Neural cell (in vitro differentiated cells): ENCODE data around the gene PLA2G2D.

Experiments
- EZH2 ChIP-seq: fragments of 200-600, 300-800 bp; shearing (Covaris generic), sonication (generic); IDR thresholded peaks from 2 replicates; pipeline ENCODE4 v1.6.1; 2014; ENCODE audit warnings: antibody characterized with exemption, low read length, borderline replicate concordance, mild to moderate bottlenecking; ENCODE audit not compliant: insufficient read depth, poor library complexity, severe bottlenecking
- POLR2AphosphoS5 ChIP-seq: IDR thresholded peaks from 2 replicates; pipeline ENCODE4 v1.6.1; 2012
- TF ChIP-seq, protein P1 (sequence below): fragments of 450-650 bp; IDR thresholded peaks from 2 replicates; pipeline ENCODE4 v1.5.1; 2014; ENCODE audit warnings: antibody characterized with exemption, mild to moderate bottlenecking, moderate library complexity; ENCODE audit not compliant: poor library complexity, severe bottlenecking
- TF ChIP-seq, protein P2 (sequence below): IDR thresholded peaks from 2 replicates; pipeline ENCODE4 v1.6.1; 2012; ENCODE audit warnings: borderline replicate concordance

DNA sequence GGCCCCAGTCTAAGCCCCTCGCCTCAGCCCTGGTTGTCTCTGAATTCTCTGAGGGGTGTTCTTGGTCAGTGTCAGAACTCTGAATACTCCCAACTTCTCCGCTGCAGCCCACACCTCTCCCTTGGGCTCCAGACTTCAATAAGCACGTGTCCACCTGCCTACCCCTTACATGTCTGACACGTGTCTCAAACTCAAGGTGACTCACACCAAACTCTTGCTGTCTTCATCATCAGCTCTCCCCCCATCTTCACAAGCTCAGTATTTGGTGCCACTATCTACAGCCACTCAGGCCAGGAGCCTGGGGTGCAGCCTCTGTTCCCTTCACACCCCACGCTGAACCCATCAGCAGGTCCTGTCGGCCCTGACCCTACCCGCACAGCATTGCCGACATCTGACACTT is 47.8 kb upstream of the PLA2G2D start:
- TF ChIP-seq POLR2AphosphoS5 (no peak), EZH2 (no peak)
- TF ChIP-seq, protein P1, sequence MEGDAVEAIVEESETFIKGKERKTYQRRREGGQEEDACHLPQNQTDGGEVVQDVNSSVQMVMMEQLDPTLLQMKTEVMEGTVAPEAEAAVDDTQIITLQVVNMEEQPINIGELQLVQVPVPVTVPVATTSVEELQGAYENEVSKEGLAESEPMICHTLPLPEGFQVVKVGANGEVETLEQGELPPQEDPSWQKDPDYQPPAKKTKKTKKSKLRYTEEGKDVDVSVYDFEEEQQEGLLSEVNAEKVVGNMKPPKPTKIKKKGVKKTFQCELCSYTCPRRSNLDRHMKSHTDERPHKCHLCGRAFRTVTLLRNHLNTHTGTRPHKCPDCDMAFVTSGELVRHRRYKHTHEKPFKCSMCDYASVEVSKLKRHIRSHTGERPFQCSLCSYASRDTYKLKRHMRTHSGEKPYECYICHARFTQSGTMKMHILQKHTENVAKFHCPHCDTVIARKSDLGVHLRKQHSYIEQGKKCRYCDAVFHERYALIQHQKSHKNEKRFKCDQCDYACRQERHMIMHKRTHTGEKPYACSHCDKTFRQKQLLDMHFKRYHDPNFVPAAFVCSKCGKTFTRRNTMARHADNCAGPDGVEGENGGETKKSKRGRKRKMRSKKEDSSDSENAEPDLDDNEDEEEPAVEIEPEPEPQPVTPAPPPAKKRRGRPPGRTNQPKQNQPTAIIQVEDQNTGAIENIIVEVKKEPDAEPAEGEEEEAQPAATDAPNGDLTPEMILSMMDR, result no peak
- TF ChIP-seq, protein P2, sequence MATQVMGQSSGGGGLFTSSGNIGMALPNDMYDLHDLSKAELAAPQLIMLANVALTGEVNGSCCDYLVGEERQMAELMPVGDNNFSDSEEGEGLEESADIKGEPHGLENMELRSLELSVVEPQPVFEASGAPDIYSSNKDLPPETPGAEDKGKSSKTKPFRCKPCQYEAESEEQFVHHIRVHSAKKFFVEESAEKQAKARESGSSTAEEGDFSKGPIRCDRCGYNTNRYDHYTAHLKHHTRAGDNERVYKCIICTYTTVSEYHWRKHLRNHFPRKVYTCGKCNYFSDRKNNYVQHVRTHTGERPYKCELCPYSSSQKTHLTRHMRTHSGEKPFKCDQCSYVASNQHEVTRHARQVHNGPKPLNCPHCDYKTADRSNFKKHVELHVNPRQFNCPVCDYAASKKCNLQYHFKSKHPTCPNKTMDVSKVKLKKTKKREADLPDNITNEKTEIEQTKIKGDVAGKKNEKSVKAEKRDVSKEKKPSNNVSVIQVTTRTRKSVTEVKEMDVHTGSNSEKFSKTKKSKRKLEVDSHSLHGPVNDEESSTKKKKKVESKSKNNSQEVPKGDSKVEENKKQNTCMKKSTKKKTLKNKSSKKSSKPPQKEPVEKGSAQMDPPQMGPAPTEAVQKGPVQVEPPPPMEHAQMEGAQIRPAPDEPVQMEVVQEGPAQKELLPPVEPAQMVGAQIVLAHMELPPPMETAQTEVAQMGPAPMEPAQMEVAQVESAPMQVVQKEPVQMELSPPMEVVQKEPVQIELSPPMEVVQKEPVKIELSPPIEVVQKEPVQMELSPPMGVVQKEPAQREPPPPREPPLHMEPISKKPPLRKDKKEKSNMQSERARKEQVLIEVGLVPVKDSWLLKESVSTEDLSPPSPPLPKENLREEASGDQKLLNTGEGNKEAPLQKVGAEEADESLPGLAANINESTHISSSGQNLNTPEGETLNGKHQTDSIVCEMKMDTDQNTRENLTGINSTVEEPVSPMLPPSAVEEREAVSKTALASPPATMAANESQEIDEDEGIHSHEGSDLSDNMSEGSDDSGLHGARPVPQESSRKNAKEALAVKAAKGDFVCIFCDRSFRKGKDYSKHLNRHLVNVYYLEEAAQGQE, result no peak
